Measurements from ENCODE around the gene CLEC1A. TPM values are rescaled to one million over a fixed set of nuclear protein-coding genes. Genes with fewer than 3 reads are reported as not detected.

The CLEC1A gene
- total RNA-seq, 1 donor from 2014 or later, result not detected

DNA sequence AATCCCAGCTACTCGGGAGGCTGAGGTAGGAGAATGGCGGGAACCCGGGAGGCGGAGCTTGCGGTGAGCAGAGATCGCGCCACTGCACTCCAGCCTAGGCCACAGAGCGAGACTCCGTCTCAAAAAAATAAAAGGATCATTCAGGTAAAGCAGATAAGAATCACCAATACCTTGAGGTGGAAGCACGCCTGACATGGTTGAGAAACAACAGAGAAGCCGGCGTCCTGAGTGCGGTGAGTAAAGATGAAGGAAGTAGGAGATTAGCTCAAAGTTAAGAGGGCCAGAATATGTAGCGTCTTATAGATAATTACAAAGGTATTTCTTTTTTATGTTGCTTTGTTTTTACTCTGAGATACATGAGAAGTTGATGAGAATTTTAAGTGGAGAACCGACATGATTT lies 16.5 kb upstream of the CLEC1A start:
- TF ChIP-seq, protein P1, sequence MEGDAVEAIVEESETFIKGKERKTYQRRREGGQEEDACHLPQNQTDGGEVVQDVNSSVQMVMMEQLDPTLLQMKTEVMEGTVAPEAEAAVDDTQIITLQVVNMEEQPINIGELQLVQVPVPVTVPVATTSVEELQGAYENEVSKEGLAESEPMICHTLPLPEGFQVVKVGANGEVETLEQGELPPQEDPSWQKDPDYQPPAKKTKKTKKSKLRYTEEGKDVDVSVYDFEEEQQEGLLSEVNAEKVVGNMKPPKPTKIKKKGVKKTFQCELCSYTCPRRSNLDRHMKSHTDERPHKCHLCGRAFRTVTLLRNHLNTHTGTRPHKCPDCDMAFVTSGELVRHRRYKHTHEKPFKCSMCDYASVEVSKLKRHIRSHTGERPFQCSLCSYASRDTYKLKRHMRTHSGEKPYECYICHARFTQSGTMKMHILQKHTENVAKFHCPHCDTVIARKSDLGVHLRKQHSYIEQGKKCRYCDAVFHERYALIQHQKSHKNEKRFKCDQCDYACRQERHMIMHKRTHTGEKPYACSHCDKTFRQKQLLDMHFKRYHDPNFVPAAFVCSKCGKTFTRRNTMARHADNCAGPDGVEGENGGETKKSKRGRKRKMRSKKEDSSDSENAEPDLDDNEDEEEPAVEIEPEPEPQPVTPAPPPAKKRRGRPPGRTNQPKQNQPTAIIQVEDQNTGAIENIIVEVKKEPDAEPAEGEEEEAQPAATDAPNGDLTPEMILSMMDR (IDR thresholded peaks at IDR 0.05; ENCODE audit: unreplicated experiment), result no peak
- peaks cover 18% of the 10 kb centered on the region for H3K9me3 Mint-ChIP-seq (ENCODE audit: low read depth)
- H3K27ac Mint-ChIP-seq, result peak overlapping the region; percentile 6

DNA sequence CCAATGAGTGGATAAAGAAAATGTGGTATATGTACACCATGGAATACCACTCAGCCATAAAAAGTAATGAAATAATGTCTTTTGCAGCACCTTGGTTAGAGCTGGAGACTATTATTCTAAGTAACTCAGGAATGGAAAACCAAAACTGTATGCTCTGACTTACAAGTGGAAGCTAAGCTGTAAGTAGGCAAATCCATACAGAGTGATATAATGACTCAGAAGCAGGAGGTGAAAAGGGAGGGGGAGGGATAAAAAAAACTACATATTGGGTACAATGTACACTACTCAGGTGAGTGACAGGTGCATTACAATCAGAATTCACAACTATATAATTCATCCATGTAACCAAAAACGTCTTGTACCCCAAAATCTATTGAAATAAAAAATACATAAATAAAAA lies 15.1 kb upstream of the CLEC1A start:
- Mint-ChIP-seq H3K4me1 (ENCODE audit: low read depth) (no peaks in the 10 kb centered on the region), H3K27me3 (no peaks in the 10 kb centered on the region), H3K27ac (no peak overlapping the region), H3K4me3 (ENCODE audit: low read depth) (no peak overlapping the region), H3K36me3 (ENCODE audit: insufficient read depth) (no peaks in the 10 kb centered on the region), H3K9me3 (ENCODE audit: low read depth) (peaks cover 18% of the 10 kb centered on the region)
- DNase-seq (ENCODE audit: low spot score, unreplicated experiment), result no peak
- TF ChIP-seq, protein P1 (IDR thresholded peaks at IDR 0.05; ENCODE audit: unreplicated experiment), result no peak

More for the DNA sequence above, 16.5 kb upstream of the CLEC1A start:
- H3K4me3 Mint-ChIP-seq (ENCODE audit: low read depth), result no peak overlapping the region
- H3K4me1 Mint-ChIP-seq (ENCODE audit: low read depth), result no peaks in the 10 kb centered on the region
- H3K27me3 Mint-ChIP-seq, result no peaks in the 10 kb centered on the region
- DNase-seq (ENCODE audit: low spot score, unreplicated experiment), result no peak
- H3K36me3 Mint-ChIP-seq (ENCODE audit: insufficient read depth), result no peaks in the 10 kb centered on the region

DNA sequence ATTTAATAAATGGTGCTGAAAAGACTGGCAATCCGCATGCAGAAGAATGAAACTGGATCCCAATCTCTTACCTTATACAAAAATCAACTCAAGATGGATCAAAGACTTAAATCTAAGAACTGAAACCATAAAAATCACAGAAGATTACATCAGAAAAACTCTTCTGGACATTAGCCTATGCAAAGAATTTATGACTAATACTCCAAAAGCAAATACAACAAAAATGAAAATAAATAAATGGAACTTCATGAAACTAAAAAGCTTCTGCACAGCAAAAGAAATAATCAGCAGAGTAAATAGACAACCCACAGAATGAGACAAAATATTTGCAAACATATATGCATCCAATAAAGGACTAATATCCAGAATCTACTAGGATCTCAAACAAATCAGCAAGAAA lies 14.3 kb upstream of the CLEC1A start:
- TF ChIP-seq, protein P1 (IDR thresholded peaks at IDR 0.05; ENCODE audit: unreplicated experiment), result no peak
- H3K4me1 Mint-ChIP-seq (ENCODE audit: low read depth), result no peaks in the 10 kb centered on the region
- H3K9me3 Mint-ChIP-seq (ENCODE audit: low read depth), result peaks cover 21% of the 10 kb centered on the region
- H3K36me3 Mint-ChIP-seq (ENCODE audit: insufficient read depth), result no peaks in the 10 kb centered on the region
- no peak overlapping the region for H3K4me3 Mint-ChIP-seq (ENCODE audit: low read depth)
- no peaks in the 10 kb centered on the region for H3K27me3 Mint-ChIP-seq
- H3K27ac Mint-ChIP-seq, result no peak overlapping the region
- DNase-seq (ENCODE audit: low spot score, unreplicated experiment), result no peak

DNA sequence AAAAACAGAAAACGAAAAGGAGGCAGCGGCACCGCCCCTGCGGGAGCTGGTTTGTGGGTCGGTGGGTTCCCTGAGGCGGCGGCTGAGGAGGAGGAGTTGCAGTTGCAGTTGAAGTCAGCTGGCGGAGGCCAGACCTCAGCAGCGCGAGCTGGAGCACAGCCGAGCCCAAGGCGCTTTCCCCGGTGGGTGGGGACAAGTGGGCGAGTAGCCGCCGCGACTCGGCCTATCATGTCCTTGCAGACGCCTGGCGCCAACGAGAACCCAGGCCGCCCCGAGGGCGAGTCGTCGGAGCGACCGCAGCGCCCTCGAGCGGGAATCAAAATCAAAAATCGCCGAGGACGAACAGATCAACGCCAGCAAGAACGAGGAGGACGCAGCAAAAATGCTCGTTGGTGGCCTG lies 12.7 kb upstream of the CLEC1A start:
- TF ChIP-seq, protein P1 (IDR thresholded peaks at IDR 0.05; ENCODE audit: unreplicated experiment), result no peak
- Mint-ChIP-seq H3K4me3 (ENCODE audit: low read depth) (no peak overlapping the region), H3K27ac (no peak overlapping the region), H3K4me1 (ENCODE audit: low read depth) (no peaks in the 10 kb centered on the region), H3K9me3 (ENCODE audit: low read depth) (peaks cover 29% of the 10 kb centered on the region), H3K36me3 (ENCODE audit: insufficient read depth) (no peaks in the 10 kb centered on the region), H3K27me3 (no peaks in the 10 kb centered on the region)
- DNase-seq (ENCODE audit: low spot score, unreplicated experiment), result no peak

DNA sequence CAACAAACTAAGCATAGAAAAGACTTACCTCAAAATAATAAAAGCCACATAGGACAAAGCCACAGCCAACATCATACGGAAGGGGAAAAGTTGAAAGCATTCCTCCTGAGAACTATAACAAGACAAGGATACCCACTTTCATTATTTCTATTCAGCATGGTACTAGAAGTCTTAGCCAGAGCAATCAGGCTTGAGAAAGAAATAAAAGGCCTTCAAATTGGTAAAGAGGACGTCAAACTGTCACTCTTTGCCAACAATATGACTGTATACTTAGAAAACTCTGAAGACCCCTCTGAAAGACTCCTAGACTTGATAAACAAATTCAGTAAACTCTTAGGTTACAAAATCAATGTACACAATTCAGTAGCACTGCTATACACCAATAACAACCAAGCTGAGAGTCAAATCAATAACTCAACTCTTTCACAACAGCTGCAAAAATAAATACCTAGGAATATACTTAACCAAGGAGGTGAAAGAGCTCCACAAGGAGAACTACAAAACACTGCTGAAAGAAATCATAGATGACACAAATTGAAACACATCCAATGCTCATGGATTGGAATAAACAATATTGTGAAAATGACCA lies 11.6 kb upstream of the CLEC1A start:
- TF ChIP-seq, protein P1 (IDR thresholded peaks at IDR 0.05; ENCODE audit: unreplicated experiment), result no peak
- Mint-ChIP-seq H3K4me3 (ENCODE audit: low read depth) (no peak overlapping the region), H3K9me3 (ENCODE audit: low read depth) (peaks cover 38% of the 10 kb centered on the region), H3K27ac (no peak overlapping the region), H3K36me3 (ENCODE audit: insufficient read depth) (no peaks in the 10 kb centered on the region), H3K27me3 (no peaks in the 10 kb centered on the region), H3K4me1 (ENCODE audit: low read depth) (no peaks in the 10 kb centered on the region)
- no peak for DNase-seq (ENCODE audit: low spot score, unreplicated experiment)
